Rectal smooth muscle tissue (tissue), 1 donor: ENCODE measurements around the gene HBZ.
"Not testable (repeated sequence)": the region's sequence is repeated elsewhere in the genome, so short reads cannot be mapped to it uniquely, and the experiment has no call there.

Experiments used
- H3K27ac ChIP-seq: one replicate; pipeline ENCODE4 v1.7.0; 2013; ENCODE audit warnings: low read depth, low read length, inconsistent platforms
- H3K27me3 ChIP-seq: one replicate; pipeline ENCODE4 v1.7.0; 2013; ENCODE audit warnings: low read length; ENCODE audit not compliant: control insufficient read depth, insufficient read depth
- H3K36me3 ChIP-seq: one replicate; pipeline ENCODE4 v1.7.0; 2013; ENCODE audit warnings: low read length; ENCODE audit not compliant: control insufficient read depth, insufficient read depth
- H3K4me1 ChIP-seq: one replicate; pipeline ENCODE4 v1.7.0; 2013; ENCODE audit warnings: low read length; ENCODE audit not compliant: control insufficient read depth, insufficient read depth
- H3K4me3 ChIP-seq: one replicate; pipeline ENCODE4 v1.7.0; 2013; ENCODE audit warnings: low read length
- H3K9ac ChIP-seq: one replicate; pipeline ENCODE4 v1.7.0; 2013; ENCODE audit warnings: low read length

Gene HBZ

DNA sequence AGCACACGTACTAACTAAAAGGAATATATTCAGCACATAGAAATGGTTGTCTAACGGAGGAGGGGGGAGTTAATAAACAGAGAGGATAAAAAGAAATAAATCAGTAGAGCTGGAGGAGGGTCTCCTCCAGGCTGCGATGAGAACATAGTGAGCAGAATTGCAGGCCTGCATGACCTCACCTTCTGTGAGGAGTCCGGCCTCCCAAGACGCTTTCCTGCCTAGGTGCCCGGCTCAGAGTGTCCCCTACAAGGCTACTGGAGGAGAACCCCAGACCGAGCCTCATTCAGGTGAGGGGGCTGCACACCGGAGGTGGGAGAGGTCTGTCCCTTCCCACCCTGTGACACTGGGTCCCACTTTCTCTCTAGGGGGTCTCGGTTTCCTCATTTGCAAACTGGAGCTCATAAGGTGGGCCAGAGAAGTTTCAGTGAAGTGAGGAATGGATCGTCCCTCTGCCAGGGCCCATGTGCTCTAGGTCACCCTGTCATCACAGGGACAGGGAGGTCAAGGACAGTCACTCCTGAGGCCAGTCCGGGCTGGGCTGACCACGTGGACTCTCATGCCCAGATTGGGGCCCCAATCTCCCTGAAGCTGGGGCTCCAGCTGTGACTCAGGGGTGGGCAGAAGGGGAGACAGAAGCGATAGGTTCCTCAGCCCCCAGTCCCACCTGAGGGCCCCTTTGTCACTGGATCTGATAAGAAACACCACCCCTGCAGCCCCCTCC, 10.0 kb downstream of the HBZ start:
- Histone ChIP-seq H3K4me3 (no peak overlapping the region), H3K27me3 (peaks cover 22% of the 10 kb centered on the region), H3K4me1 (no peaks in the 10 kb centered on the region), H3K27ac (no peak overlapping the region), H3K9ac (no peak overlapping the region), H3K36me3 (no peaks in the 10 kb centered on the region)

DNA sequence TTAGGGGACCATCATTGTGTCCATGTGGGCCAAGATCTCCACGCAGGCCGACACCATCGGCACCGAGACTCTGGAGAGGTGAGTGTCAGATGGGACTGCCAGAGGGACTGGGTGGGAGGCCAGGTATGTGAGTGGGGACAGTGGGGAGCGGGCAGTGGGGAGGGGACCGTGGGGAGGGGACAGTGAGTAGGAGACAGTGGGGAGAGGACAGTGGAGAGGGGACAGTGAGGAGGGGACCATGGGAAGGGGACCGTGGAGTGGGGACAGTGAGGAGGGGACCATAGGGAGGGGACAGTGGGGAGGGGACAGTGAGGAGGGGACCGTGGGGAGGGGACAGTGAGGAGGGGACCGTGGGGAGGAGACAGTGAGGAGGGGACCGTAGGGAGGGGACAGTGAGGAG, 10.7 kb downstream of the HBZ start:
- H3K27ac ChIP-seq, H3K36me3 ChIP-seq, H3K4me1 ChIP-seq, H3K9ac ChIP-seq, H3K4me3 ChIP-seq: not testable (repeated sequence)
- H3K27me3 ChIP-seq, result peaks cover 25% of the 10 kb centered on the region

DNA sequence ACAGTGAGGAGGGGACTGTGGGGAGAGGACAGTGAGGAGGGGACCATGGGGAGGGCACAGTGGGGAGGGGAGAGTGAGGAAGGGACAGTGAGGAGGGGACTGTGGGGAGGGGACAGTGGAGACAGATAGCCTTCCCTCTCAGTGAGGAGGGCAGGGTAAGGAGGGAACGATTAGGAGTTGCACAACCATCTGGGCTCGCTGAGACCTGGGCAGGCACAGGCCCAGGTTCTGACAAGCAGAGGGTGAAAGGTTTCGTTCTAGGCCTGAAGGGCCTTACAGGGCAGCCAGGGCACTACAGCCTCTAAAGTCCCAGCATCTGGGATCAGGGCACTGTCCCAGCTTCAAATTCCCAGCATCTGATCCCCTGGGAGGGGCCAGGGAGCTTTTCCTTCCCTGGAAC, 11.3 kb downstream of the HBZ start:
- not testable (repeated sequence) for H3K4me1 ChIP-seq, H3K36me3 ChIP-seq, H3K4me3 ChIP-seq, H3K9ac ChIP-seq, H3K27ac ChIP-seq
- peaks cover 27% of the 10 kb centered on the region for H3K27me3 ChIP-seq

DNA sequence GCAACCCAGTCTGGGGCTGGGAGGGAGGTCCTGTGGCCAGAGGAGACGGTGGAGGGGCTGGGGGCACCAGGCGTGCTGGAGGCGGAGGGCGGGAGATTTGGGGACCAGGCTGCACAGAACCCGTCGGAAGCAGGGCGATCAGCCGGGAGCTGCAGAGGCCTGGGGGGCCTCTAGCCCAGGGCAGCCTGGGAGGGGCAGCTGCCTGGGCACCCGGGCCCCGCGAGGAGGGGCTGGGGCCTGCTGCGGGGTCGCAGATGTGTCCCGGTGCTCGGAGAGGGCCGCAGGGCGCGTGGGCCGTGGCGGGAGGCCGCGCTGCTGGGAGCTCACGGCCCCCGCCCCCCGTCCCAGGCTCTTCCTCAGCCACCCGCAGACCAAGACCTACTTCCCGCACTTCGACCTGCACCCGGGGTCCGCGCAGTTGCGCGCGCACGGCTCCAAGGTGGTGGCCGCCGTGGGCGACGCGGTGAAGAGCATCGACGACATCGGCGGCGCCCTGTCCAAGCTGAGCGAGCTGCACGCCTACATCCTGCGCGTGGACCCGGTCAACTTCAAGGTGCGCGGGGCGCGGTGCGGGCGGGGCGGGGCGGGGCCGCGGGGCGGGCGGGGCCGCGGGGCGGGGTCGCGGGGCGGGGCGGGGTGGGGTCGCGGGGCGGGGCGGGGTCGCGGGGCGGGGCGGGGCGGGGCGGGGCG, 11.8 kb downstream of the HBZ start:
- H3K9ac ChIP-seq, H3K27ac ChIP-seq, H3K36me3 ChIP-seq, H3K4me1 ChIP-seq, H3K4me3 ChIP-seq: not testable (repeated sequence)
- peaks cover 31% of the 10 kb centered on the region for H3K27me3 ChIP-seq

- Histone ChIP-seq H3K27ac (no peak overlapping the region), H3K4me3 (peak overlapping the region; percentile 29), H3K27me3 (peaks cover 31% of the 10 kb centered on the region)
Measured at GRCh38 chr16:164827-165538, 12.5 kb downstream of the HBZ start.

DNA sequence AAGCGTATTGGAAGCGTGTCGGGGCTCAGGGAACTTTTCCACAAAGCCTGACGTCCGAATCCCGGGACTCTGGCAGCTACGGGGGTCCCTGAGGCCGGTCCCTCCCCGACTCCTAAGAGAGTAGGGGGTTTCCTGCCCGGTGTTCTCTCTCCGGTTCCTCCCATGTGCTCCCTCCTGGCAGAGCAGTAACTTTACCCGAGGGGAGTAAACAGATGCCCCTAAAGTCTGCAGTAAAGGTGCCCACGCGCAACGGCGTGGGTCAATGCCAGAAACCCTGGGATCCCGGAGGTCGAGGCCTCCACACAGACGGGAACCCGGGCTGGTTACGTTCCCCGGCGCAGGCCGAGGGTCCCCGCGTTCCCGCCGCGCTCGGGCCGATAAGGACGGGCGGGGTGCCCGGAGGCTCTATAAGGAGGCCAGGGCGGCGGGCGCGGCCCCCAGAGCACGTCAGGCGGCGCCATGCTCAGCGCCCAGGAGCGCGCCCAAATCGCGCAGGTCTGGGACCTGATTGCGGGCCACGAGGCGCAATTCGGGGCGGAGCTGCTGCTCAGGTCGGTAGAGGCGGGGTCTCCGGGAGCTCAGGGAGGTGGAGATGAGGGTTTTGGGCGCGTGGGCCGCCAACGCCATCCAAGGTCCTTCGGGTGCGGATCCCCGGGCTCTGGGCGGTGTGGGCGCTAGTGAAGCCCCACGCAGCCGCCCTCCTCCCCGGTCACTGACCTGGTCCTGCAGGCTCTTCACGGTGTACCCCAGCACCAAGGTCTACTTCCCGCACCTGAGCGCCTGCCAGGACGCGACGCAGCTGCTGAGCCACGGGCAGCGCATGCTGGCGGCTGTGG, 13.3 kb downstream of the HBZ start, which contains the start of gene HBM:
HBM (plus strand) TSS at position 440 of the 836 bp plus-strand sequence; CDS start at position 460, 20 bp downstream.
- no peak within 1 kb of the TSS for H3K9ac ChIP-seq
- peak within 1 kb of the TSS; percentile 29 for H3K4me3 ChIP-seq
- peaks cover 33% of the 10 kb centered on the region for H3K27me3 ChIP-seq
- H3K4me1 ChIP-seq, result no peaks in the 10 kb centered on the region
- H3K36me3 ChIP-seq, result no peaks in the 10 kb centered on the region
- no peak within 1 kb of the TSS for H3K27ac ChIP-seq

More at GRCh38 chr16:164827-165538, 12.5 kb downstream of the HBZ start:
- Histone ChIP-seq H3K4me1 (no peaks in the 10 kb centered on the region), H3K9ac (no peak overlapping the region), H3K36me3 (no peaks in the 10 kb centered on the region)

DNA sequence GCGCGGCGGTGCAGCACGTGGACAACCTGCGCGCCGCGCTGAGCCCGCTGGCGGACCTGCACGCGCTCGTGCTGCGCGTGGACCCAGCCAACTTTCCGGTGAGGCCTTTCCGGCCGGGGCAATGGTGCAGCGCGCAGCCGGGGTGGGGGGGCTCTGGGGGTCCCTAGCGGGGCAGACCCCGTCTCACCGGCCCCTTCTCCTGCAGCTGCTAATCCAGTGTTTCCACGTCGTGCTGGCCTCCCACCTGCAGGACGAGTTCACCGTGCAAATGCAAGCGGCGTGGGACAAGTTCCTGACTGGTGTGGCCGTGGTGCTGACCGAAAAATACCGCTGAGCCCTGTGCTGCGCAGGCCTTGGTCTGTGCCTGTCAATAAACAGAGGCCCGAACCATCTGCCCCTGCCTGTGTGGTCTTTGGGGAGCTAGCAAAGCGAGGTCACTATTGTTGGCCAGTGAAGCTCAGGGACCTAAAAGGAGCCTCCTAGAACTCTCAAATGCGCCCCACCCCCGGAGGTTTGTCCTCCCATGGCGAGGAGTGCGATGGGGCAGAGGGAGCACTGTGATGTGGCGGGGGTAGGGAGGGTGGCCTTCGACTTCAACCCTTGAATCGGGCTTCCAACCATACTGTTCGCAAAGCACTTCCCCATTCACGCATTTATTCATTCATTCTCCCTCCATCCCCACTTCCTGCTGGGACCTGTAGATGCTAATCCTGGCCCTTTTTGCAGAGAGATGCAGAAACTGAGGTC, 14.1 kb downstream of the HBZ start:
- no peaks in the 10 kb centered on the region for H3K4me1 ChIP-seq
- no peaks in the 10 kb centered on the region for H3K36me3 ChIP-seq
- no peak overlapping the region for H3K27ac ChIP-seq
- no peak overlapping the region for H3K9ac ChIP-seq
- H3K4me3 ChIP-seq, result no peak overlapping the region
- peaks cover 34% of the 10 kb centered on the region for H3K27me3 ChIP-seq

GRCh38 chr16:167122-167690, 14.8 kb downstream of the HBZ start:
- no peak overlapping the region for H3K27ac ChIP-seq
- no peaks in the 10 kb centered on the region for H3K4me1 ChIP-seq
- no peak overlapping the region for H3K4me3 ChIP-seq
- no peaks in the 10 kb centered on the region for H3K36me3 ChIP-seq
- H3K27me3 ChIP-seq, result peaks cover 34% of the 10 kb centered on the region
- no peak overlapping the region for H3K9ac ChIP-seq

GRCh38 chr16:168424-168823, 16.0 kb downstream of the HBZ start:
- H3K27ac ChIP-seq, result no peak overlapping the region
- no peak overlapping the region for H3K4me3 ChIP-seq
- no peaks in the 10 kb centered on the region for H3K4me1 ChIP-seq
- H3K9ac ChIP-seq, result no peak overlapping the region
- no peaks in the 10 kb centered on the region for H3K36me3 ChIP-seq
- H3K27me3 ChIP-seq, result peaks cover 34% of the 10 kb centered on the region

- Histone ChIP-seq H3K4me1 (no peaks in the 10 kb centered on the region), H3K36me3 (no peaks in the 10 kb centered on the region), H3K27ac (no peak overlapping the region), H3K27me3 (peaks cover 34% of the 10 kb centered on the region), H3K9ac (no peak overlapping the region), H3K4me3 (no peak overlapping the region)
Measured at GRCh38 chr16:169014-169413, 16.6 kb downstream of the HBZ start.

DNA sequence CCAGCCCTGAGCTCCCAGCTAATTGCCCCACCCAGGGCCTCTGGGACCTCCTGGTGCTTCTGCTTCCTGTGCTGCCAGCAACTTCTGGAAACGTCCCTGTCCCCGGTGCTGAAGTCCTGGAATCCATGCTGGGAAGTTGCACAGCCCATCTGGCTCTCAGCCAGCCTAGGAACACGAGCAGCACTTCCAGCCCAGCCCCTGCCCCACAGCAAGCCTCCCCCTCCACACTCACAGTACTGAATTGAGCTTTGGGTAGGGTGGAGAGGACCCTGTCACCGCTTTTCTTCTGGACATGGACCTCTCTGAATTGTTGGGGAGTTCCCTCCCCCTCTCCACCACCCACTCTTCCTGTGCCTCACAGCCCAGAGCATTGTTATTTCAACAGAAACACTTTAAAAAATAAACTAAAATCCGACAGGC, 17.7 kb downstream of the HBZ start:
- not testable (repeated sequence) for H3K4me3 ChIP-seq, H3K4me1 ChIP-seq, H3K9ac ChIP-seq, H3K27ac ChIP-seq, H3K36me3 ChIP-seq
- peaks cover 38% of the 10 kb centered on the region for H3K27me3 ChIP-seq
